Loucy (cell line): Measurements from ENCODE around the gene ERFL.

Source experiments
- H2AFZ ChIP-seq: fragments of 200-600 bp; sonication (generic); 2 replicates; pipeline ENCODE4 v1.6.0; 2016; ENCODE audit warnings: antibody characterized with exemption, mild to moderate bottlenecking, low read length, moderate library complexity
- H3F3A ChIP-seq: fragments of 200-600 bp; 2 replicates; pipeline ENCODE4 v1.6.0; 2016; ENCODE audit warnings: antibody characterized with exemption, low read depth, mild to moderate bottlenecking
- H3K27me3 ChIP-seq: fragments of 200-600 bp; sonication (generic); 2 replicates; pipeline ENCODE4 v1.6.1; 2014; ENCODE audit warnings: low read length, mild to moderate bottlenecking; ENCODE audit not compliant: insufficient read depth, poor library complexity, severe bottlenecking
- H3K36me3 ChIP-seq: fragments of 200-600 bp; sonication (generic); 2 replicates; pipeline ENCODE4 v1.6.1; 2016; ENCODE audit warnings: low read length; ENCODE audit not compliant: insufficient read depth
- H3K4me1 ChIP-seq: fragments of 200-600 bp; sonication (generic); 2 replicates; pipeline ENCODE4 v1.5.1; 2014; ENCODE audit warnings: low read length, mild to moderate bottlenecking; ENCODE audit not compliant: insufficient read depth, poor library complexity, severe bottlenecking
- H3K4me2 ChIP-seq: fragments of 200-600 bp; sonication (generic); 2 replicates; pipeline ENCODE4 v1.6.0; 2014; ENCODE audit warnings: antibody characterized with exemption, low read length, low read depth, mild to moderate bottlenecking; ENCODE audit not compliant: poor library complexity, severe bottlenecking
- H3K4me3 ChIP-seq: fragments of 200-600 bp; sonication (generic); 2 replicates; pipeline ENCODE4 v1.5.1; 2014; ENCODE audit warnings: low read length, mild to moderate bottlenecking, mixed read lengths; ENCODE audit not compliant: poor library complexity, severe bottlenecking
- H3K79me2 ChIP-seq: fragments of 200-600 bp; sonication (generic); 2 replicates; pipeline ENCODE4 v1.6.1; 2014; ENCODE audit warnings: low read length; ENCODE audit not compliant: insufficient read depth
- H3K9ac ChIP-seq: fragments of 200-600 bp; sonication (generic); 2 replicates; pipeline ENCODE4 v1.6.0; 2014; ENCODE audit warnings: mild to moderate bottlenecking, low read depth, low read length, moderate library complexity; ENCODE audit not compliant: poor library complexity, severe bottlenecking
- H3K9me2 ChIP-seq: fragments of 200-600 bp; sonication (generic); replicated peaks from 2 replicates; pipeline ENCODE4 v1.6.1; 2016; ENCODE audit warnings: low read depth, low read length, mixed read lengths
- H3K9me3 ChIP-seq: fragments of 200-600 bp; sonication (generic); 2 replicates; pipeline ENCODE4 v1.6.1; 2014; ENCODE audit warnings: mild to moderate bottlenecking, antibody characterized with exemption, low read length, low read depth; ENCODE audit not compliant: insufficient read depth
- H4K20me1 ChIP-seq: fragments of 200-600 bp; sonication (generic); 2 replicates; pipeline ENCODE4 v1.6.0; 2014; ENCODE audit warnings: antibody characterized with exemption, low read length, mild to moderate bottlenecking; ENCODE audit not compliant: insufficient read depth, poor library complexity, severe bottlenecking
- CTCF ChIP-seq: fragments of 200-600 bp; sonication (generic); conservative IDR thresholded peaks from 2 replicates; pipeline ENCODE4 v1.5.1; 2014; ENCODE audit warnings: mild to moderate bottlenecking, antibody characterized with exemption, low read length
- EZH2phosphoT487 ChIP-seq: fragments of 200-600 bp; IDR thresholded peaks from 2 replicates; pipeline ENCODE4 v1.6.1; 2018; ENCODE audit warnings: antibody characterized with exemption, mild to moderate bottlenecking, moderate library complexity, borderline replicate concordance

ERFL gene

DNA sequence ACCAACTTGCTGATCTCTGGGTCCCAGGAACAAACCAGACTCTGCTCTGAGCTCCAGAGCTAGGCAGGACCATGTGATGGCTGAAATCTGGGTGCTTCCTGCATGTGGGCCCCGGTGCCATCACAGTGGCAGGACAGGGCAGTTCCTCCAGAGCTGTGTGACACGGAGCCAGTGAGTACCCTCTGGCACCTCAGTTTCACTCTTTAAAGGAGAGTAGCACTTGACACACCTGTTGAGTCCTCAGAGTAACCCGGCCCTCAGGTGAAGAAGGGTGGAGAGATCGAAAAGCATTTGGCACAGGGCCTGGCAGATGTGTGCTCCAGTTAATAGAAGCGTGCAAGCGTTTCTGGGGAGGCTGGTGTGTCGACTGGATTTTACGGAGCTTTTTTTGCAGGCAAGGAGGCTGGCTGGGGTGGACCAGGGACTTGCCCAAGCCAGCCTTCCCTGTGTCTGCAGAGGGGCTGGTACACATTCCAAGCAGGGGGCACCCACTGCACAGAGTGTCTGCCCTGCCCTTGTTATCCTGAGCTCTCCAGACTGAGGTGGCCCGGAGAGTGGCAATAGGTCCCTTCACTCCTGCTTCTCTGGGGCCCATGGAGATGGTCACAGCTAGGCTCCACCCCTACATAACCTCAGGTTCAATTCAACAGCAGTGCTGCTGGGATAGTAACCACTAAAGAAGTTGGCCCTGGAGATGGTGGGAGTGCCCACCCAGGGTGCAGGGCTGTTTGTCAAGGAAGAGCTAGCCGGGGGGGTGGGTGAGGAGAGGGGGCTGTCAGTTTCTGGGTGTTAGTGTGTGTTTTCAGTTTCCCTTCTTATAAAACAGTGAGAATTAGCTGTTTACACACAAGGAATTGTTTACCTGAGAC, 59.9 kb downstream of the ERFL start:
- H3K79me2 ChIP-seq, result peaks cover 59% of the 10 kb centered on the region
- no peak overlapping the region for H3K4me3 ChIP-seq
- peaks cover 23% of the 10 kb centered on the region for H3K4me1 ChIP-seq
- no peak for TF ChIP-seq EZH2phosphoT487
- TF ChIP-seq CTCF, result no peak
- H2AFZ ChIP-seq, result no peak overlapping the region
- H3K9me2 ChIP-seq, result no peaks in the 10 kb centered on the region
- peaks cover 66% of the 10 kb centered on the region for H4K20me1 ChIP-seq
- H3F3A ChIP-seq, result peaks cover 15% of the 10 kb centered on the region; the same call in 1 of the 2 replicates
- H3K9ac ChIP-seq, result peak overlapping the region; percentile 16
- peak overlapping the region; percentile 46 for H3K4me2 ChIP-seq
- no peaks in the 10 kb centered on the region for H3K9me3 ChIP-seq
- no peaks in the 10 kb centered on the region for H3K27me3 ChIP-seq
- peaks cover 77% of the 10 kb centered on the region for H3K36me3 ChIP-seq

- peaks cover 83% of the 10 kb centered on the region for H3K36me3 ChIP-seq
- H3K27me3 ChIP-seq, result no peaks in the 10 kb centered on the region
- no peaks in the 10 kb centered on the region for H3K9me3 ChIP-seq
- H3K4me1 ChIP-seq, result peaks cover 43% of the 10 kb centered on the region
- H3F3A ChIP-seq, result no peaks in the 10 kb centered on the region
- no peak for TF ChIP-seq EZH2phosphoT487
- no peak for TF ChIP-seq CTCF
- H2AFZ ChIP-seq, result no peak overlapping the region
- no peak overlapping the region for H3K9ac ChIP-seq
- peaks cover 86% of the 10 kb centered on the region for H4K20me1 ChIP-seq
- H3K4me2 ChIP-seq, result peak overlapping the region; percentile 59
- peaks cover 80% of the 10 kb centered on the region for H3K79me2 ChIP-seq
- H3K9me2 ChIP-seq, result no peaks in the 10 kb centered on the region
- no peak overlapping the region for H3K4me3 ChIP-seq
Measured at GRCh38 chr19:41866284-41866683, 62.0 kb downstream of the ERFL start.

DNA sequence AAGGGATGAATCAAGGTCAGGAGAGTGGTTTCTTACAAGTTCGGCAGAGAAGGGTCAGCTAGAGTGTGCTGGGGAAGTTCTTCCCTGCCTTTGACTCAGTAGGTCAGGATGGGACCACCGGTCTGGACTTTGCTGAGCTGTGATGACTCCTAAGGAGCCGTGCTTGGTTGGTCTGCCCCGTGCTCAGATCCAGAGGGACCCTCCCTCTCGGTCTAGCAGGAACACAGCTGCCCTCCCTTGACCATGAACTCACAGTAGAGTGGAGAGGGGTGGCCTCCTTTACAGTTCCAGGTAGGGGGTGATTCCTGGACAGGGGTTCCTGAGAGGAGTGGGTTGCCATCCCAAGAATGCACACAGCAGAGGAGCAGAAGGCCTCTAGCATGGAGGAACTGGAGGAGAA, 63.9 kb downstream of the ERFL start:
- H3K4me1 ChIP-seq, result peaks cover 50% of the 10 kb centered on the region
- H4K20me1 ChIP-seq, result peaks cover 84% of the 10 kb centered on the region
- H3K9me2 ChIP-seq, result no peaks in the 10 kb centered on the region
- H3K79me2 ChIP-seq, result peaks cover 92% of the 10 kb centered on the region
- no peaks in the 10 kb centered on the region for H3K9me3 ChIP-seq
- no peak for TF ChIP-seq CTCF
- no peak for TF ChIP-seq EZH2phosphoT487
- H3K27me3 ChIP-seq, result peaks cover 5% of the 10 kb centered on the region
- H3K4me3 ChIP-seq, result peak overlapping the region; percentile 32
- H3K36me3 ChIP-seq, result peaks cover 66% of the 10 kb centered on the region
- no peaks in the 10 kb centered on the region for H3F3A ChIP-seq
- H3K9ac ChIP-seq, result peak overlapping the region; percentile 19
- peak overlapping the region; percentile 59 for H3K4me2 ChIP-seq
- H2AFZ ChIP-seq, result no peak overlapping the region
